NCI-H1092 treated with DMSO at 0.1 percent for 48 hours (cell line): ENCODE measurements around the gene RRAS.

Source experiments
- DNase-seq: peaks from one replicate; lab custom pipeline; 2025; lab: John Stamatoyannopoulos, UW

The RRAS gene

GRCh38 chr19:49594993-49595818 is 44.7 kb downstream of the RRAS start:
- no peak for DNase-seq

- DNase-seq = no peak
Observed at GRCh38 chr19:49594157-49594992, 45.6 kb downstream of the RRAS start.

GRCh38 chr19:49593233-49594113 is 46.5 kb downstream of the RRAS start:
- peak; percentile 48 for DNase-seq

- no peak for DNase-seq
Observed at GRCh38 chr19:49592486-49593232, 47.3 kb downstream of the RRAS start.

GRCh38 chr19:49591731-49592485 is 48.0 kb downstream of the RRAS start:
- peak; percentile 20 for DNase-seq

GRCh38 chr19:49590971-49591730 is 48.8 kb downstream of the RRAS start, which contains the start of gene PRR12:
Gene PRR12, plus strand, starts transcription at chr19:49591182. Its CDS starts 473 bp downstream, at chr19:49591655.
- peak; percentile 61 for DNase-seq

GRCh38 chr19:49590071-49590970 is 49.6 kb downstream of the RRAS start:
- peak; percentile 86 for DNase-seq

- DNase-seq = peak; percentile 44
Observed at GRCh38 chr19:49589502-49589905, 50.4 kb downstream of the RRAS start.

- DNase-seq = no peak
Observed at GRCh38 chr19:49588365-49589122, 51.4 kb downstream of the RRAS start.

- DNase-seq = no peak
Observed at GRCh38 chr19:49587227-49587626, 52.7 kb downstream of the RRAS start.
